NCI-H187 (cell line): ENCODE results near the gene HNRNPH2.

ENCODE experiments used
- DNase-seq, 2 experiments: peaks; one replicate each; lab custom pipeline; 2025; lab: John Stamatoyannopoulos, UW

The HNRNPH2 gene

DNA sequence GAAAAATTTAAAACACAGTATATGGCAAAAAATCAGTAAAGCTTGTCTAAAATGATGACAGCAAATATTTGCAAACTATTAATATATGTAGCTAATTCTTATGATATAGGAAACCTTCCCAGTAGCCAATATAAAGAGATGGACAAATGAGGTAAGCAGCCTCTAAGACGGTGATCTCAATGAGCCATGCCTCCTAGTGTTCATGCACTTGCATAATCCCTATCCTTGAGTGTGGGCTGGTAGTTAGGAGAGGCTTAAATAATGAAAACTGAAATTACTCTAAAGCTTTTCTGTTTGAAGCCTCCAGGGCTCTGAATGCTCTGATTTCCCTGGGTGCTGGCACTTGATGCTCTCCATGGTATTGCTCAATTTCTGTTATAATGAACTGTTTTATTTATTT lies 52.6 kb downstream of the HNRNPH2 start:
- no peak for DNase-seq

DNA sequence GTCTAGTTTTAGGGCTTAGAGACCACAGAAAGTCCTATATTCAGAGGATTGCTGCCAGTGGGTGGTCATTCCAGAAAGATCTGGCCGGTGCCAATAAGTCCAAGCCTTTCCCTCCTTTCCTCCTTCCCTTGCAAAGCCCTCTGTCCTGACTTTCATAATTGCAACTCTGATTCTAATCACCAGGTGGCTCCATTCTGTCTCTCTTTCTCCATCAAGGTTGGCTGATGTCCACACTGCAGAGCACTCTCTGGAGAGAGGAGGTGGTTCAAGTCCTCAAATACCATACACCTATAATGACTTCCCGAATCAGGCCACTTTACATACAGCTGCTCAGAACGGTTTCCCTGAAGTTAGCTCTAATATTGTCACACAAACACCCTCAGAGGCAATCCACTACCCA lies 54.9 kb downstream of the HNRNPH2 start:
- peak in 1 of 2 experiments; percentile 1 for DNase-seq
